Fibroblast of skin of abdomen (primary cell): Measurements from ENCODE around the gene MED26. TPM values are rescaled to one million over a fixed set of nuclear protein-coding genes. Genes with fewer than 3 reads are reported as not detected.
A peak's percentile ranks its signal among the peaks of the same experiment; 100 is the strongest.
"Not testable (repeated sequence)": the region's sequence is repeated elsewhere in the genome, so short reads cannot be mapped to it uniquely, and the experiment has no call there.

Source experiments
- DNase-seq: peaks from one replicate; pipeline ENCODE4 v3.0.0-alpha.2; 2013
- polyA plus RNA-seq, 2 experiments: library from polyadenylated mRNA; unstranded; fragments of 120-200 nt; gene quantifications; one replicate each; pipeline ENCODE4 v1.2.1, GENCODE V29; 2013; ENCODE audit not compliant: insufficient read length in 2 of 2

MED26 gene
- 5.4 TPM for polyA plus RNA-seq (2013, experiment 1 of 2; ENCODE audit: insufficient read length)
- polyA plus RNA-seq (2013, experiment 2 of 2; ENCODE audit: insufficient read length), result 5.7 TPM

DNA sequence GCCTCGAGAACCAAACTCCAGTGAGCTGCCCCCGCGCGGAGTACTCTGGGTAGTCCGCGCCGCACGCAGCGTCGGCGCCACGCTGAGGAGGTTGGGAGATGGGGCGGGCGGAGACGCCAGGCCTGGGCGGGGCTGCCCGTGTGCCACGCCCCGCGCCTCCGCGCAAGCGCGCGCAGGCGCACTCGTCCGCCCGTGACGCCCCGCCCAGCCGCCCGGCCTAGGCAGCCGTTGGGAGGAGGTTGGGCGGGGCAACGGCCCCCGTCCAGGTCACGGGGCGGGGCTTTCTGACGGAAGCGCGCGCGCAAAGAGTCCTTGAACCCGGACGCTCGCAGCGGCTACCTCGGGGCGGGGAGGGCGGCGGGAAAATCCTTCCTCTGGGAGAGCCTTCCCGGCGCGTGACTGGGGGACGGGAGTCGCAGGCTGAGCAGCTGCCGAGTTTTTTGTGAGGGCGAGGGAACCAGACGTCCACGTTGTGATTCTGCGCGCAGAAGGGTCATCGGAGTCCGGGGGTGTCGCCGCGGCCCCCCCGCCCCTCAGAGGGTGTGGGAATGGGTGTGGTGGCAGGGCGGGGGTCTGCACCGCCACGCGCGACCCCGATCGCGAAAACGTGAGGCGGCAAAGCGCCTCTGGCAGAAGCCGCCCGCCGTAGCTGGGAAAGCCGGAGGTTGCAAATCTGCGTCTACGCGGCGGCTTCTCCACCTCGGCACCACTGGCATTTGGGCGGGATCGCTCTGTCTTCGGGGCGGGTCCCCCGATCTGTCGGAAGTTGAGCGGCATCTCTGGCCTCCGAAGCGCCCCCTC lies at the start of gene MED26:
Gene MED26 (minus strand): TSS at position 22 of the 801 bp plus-strand sequence. CDS start 261 bp downstream, outside the sequence.
- DNase-seq, result peak; percentile 94

DNA sequence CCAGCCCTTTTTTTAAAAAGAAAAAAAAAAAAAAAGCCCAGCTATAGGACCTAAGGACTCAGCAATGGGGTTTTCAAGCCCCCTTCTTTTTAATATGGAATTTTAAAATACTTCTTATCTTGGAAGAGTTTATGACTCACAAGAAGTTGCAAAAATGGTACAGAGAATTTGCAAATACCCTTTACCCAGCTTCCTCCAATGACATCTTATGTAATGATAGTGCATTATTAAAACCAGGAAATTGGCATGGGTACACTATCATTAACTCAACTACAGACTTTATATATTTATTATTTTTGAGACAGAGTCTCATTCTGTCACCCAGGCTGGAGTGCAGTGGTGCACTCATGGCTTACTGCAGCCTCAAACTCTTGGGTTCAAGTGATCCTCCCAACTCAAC lies 49.1 kb upstream of the MED26 start:
- DNase-seq, result no peak

- DNase-seq, result no peak
Measured at GRCh38 chr19:16676101-16676798, 48.2 kb upstream of the MED26 start.

GRCh38 chr19:16673839-16674238 lies 45.8 kb upstream of the MED26 start:
- DNase-seq, result not testable (repeated sequence)

DNA sequence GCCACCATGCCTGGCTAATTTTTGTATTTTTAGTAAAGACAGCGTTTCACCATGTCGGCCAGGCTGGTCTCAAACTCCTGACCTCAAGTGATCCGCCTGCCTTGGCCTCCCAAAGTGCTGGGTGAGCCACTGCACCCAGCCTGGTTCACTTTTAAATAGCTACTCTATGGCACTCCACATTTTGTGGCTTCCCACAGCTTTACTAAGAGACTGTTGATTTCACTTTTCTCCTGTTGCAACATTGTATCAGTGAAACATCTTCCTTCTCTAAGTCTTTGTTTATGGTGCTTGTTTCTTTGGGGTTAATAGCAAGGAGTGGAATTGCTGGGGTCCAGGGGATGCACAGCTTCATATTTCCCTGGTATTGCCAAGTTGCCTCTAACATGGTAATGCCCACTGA lies 45.2 kb upstream of the MED26 start:
- no peak for DNase-seq

DNA sequence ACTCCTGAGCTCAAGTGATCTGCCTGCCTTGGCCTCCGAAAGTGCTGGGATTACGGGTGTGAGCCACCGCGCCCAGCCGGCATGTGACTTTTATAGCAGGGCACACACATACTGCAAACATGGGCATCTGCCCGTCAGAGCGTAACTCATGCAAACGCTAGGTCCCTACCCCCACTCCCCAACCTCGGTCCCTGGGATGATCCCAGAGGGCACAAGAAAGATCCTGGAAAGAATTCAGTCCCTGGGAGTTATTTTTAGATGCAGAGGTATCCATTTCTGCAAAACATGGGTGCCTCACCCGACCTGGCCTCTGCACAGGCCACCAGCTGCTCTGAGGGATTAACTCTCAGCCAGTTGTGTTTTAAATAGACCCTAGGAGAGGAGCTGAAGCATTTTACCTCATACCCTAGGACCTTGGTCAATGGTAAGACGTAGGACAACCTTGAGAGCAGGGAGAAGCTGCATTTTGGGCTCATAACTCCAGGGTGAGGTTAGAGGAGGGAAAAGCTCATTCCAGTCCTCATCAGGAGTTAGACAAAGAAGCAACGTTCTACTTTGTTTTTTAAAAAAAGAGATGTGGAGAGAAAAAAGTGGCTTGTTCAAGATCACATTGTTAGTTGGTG lies 43.8 kb upstream of the MED26 start:
- DNase-seq, result no peak

DNA sequence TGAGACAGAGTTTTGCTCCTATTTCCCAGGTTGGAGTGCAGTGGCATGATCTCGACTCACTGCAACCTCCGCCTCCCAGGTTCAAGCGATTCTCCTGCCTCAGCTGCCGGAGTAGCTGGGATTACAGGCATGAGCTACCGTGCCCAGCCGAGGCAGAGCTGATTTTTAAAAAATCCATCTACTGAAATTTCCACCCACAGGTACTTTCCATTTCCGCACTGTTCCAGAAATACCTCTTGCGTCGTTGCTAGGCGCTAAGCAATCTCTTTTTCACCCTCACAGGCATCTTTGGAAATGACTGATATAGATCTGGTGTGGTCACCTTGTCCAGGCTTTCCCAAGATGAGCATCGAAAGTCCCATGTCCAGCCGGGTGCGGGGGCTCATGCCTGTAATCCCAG lies 42.3 kb upstream of the MED26 start:
- DNase-seq, result no peak

DNA sequence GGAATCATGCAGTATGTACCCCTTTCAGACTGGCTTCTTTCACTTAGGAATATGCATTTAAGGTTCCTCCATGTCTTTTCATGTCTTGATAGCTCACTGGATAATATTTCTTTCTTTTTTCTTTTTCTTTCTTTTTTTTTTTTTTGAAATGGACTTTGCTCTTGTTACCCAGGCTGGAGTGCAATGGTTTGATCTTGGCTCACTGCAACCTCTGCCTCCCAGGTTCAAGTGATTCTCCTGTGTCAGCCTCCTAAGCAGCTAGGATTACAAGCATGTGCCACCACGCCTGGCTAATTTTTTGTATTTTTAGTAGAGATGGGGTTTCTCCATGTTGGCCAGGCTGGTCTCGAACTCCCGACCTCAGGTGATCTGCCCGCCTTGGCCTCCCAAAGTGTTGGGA lies 40.7 kb upstream of the MED26 start:
- not testable (repeated sequence) for DNase-seq

DNA sequence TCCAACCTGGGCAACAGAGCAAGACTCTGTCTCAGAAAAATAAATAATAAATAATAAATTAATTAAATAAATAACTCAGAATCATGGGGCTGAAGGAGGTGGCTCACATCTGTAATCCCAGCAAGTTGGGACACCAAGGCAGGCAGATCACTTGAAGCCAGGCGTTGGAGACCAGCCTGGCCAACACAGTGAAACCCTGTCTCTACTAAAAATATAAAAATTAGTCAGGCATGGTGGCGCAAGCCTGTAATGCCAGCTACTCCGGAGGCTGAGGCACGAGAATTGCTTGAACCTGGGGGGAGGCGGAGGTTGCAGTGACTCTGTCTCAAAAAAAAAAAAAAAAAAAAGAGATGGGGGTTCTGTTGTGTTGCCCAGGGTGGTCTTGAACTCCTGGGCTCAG lies 40.2 kb upstream of the MED26 start:
- DNase-seq, result no peak

DNA sequence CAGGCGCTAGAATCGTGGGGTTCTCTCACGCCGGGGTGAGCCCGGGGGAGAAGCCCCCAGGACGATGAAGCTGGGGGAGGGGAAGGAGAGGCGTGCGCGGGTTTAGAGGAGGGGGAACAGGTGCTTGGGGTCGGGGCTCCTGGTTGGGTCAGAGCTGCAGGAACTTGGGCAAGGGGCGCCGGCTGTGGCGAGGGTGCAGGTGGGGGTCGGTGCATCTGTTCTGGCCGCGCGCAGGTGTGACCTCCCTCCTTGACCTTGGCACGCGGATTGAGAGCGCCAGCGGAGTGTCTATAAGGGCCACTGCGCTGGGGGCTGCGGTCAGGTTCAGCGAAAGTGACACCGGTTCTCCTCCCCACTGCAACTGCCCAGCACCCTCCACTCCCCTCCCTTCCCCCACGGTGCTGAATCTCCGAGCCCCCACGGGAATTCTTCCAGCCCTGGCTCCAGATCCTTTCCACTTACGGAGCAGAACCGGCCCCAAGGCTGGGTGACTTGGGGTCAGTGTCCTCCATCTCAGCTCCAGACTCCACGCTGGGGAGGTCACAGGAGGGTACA lies 33.6 kb upstream of the MED26 start:
- no peak for DNase-seq

DNA sequence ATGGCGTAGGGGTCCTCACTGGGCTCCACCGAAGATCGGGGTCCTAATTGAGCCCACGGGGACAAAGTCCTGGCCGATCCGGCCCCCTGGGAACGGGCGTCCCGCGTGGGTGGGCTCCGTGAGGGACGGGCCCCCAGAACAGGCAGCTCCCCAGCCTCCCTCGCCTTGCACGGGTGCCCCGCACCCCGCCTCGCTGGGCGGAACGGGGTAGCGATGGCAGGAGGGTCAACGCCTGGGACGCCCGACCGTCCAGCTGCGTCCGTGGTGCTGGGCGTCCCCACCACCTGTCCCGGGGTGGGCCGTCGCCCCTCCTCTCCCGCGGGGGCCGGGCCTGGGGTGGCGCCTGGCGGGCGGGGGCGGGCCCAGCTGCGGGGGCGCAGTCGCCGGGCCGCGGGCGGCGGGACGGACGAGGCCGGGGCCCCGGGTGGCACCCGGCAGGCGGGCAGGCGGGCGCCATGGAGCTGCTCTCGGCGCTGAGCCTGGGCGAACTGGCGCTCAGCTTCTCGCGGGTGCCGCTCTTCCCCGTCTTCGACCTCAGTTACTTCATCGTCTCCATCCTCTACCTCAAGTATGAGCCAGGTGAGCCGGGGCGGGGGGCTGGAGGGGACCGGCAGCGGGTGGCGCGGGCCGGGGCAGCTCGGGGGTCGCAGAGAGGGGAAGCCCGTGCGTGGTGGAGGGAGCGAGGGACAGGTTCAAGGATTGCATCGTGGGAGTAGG lies 32.9 kb upstream of the MED26 start, which contains the start of gene TMEM38A:
Gene TMEM38A (plus strand): TSS at position 377 of the 717 bp plus-strand sequence. CDS start 79 bp downstream, at position 456.
- DNase-seq, result no peak

DNA sequence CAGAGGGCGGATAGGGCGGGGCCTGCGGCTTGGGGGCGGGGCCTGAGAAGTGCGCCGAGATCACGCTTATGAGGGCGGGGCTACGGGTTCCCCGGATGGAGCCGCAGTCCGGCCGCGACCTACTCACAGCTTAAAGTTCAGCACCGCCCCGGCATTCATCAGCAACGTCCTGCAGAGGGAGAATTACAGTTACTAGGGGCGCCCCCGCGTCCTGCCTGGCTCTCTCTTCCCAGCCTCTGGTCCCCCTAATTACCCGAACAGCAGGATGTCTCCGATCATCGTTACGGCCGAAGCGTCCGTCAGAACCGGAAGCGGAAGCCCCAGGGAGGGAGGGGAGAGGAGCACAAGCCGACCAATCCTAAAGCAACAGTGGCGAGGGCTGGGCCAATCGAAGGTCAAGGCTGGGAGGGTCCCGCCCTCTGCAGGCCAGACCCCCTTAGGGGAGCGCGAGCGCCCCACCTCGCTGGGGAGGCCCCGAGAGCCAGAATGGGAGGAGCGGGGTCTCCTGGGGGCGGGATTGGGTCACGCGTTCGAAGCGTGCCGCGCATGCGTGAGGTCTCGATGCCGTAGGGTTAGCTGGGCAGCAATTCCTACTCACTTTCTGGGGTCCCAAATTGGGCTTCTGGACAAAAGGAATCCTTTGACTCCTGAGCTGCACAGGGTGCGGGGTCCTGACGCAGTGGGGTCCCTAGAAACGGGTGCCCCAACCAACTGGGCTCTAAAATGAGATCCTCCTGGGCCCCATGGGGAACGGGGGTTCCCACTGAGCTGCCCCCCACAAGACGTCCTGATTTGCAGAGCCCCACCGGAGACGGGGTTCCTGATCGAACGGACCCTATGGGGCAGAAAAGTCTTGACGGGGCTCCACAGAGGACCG lies 32.1 kb upstream of the MED26 start, which contains the start of gene SMIM7:
Gene SMIM7 (minus strand): TSS at position 313 of the 877 bp plus-strand sequence. CDS start 34 bp downstream, at position 279.
- DNase-seq, result peak; percentile 99

DNA sequence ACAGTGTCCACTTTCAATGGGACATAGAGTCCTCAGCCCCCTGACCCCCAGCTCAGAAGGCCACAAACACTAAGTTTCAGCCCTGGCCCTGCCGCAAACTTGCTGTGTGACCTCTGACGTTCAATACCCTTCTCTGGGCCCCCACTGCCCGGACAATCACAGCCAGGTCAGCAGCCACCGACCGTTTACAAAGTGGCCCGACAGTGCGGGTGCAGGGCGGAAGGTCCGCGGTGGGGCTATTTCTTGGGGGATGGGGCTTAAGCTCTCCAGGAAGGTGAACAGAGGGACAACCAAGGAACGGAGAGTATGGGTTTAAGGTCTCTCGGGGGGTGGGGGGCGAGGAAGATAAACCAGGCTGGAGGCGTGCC lies 31.4 kb upstream of the MED26 start:
- no peak for DNase-seq

DNA sequence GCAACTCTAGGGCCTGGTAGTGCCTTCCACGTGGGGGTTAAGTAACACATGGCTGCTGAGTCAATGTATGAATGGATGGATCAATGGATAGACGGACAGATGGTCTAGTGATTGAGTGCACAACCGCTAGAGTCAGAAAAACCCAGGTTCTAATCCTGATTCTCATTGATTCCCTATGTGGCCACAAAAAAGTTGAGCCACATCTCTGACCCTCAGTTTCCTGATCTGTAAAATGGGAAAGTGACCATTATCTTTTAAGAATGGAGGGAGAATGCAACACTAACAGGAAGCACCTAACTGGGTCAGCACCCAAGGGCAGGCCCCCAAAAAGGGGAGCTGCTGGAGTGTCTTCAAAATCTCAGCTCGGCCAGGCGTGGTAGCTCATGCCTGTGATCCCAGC lies 29.4 kb upstream of the MED26 start:
- DNase-seq, result no peak

DNA sequence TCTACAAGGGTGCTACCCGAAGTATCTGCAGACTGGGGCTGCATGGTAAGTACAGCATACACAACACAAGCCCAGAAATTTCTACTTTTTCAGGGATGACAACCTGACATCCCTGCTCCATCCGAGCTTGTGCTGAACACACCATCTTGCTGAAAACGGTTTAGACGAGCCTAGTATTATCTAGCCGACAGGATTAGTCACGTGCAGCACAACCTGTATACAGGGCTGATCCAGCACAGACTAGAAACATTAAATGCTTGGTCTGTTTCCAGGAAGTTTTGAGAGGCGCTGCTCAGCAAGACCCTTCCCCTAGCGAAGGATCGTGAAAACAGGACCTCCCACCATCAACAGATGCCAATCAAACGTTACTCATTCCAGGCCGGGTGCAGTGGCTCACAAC lies 27.7 kb upstream of the MED26 start:
- DNase-seq, result no peak

DNA sequence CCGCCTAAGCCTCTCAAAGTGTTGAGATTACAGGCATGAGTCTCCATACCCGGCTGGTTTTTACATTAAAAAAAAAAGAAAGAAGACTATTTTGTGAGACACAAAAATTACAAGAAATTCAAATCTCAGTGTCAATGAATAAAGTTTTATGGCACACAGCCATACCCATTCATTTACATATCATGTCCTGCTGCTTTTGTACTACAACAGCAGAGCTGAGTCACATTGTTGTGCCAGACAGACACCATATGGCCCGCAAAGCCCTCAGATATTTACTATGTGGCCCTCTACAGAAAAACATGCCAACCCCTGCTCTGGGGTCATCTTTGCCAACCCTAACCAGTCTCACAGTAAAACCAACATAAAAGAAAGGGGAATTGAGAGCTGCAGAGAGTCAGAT lies 26.6 kb upstream of the MED26 start:
- DNase-seq, result no peak

- DNase-seq, result no peak
Measured at GRCh38 chr19:16654140-16654539, 26.1 kb upstream of the MED26 start.

- no peak for DNase-seq
Measured at GRCh38 chr19:16652854-16653253, 24.9 kb upstream of the MED26 start.

DNA sequence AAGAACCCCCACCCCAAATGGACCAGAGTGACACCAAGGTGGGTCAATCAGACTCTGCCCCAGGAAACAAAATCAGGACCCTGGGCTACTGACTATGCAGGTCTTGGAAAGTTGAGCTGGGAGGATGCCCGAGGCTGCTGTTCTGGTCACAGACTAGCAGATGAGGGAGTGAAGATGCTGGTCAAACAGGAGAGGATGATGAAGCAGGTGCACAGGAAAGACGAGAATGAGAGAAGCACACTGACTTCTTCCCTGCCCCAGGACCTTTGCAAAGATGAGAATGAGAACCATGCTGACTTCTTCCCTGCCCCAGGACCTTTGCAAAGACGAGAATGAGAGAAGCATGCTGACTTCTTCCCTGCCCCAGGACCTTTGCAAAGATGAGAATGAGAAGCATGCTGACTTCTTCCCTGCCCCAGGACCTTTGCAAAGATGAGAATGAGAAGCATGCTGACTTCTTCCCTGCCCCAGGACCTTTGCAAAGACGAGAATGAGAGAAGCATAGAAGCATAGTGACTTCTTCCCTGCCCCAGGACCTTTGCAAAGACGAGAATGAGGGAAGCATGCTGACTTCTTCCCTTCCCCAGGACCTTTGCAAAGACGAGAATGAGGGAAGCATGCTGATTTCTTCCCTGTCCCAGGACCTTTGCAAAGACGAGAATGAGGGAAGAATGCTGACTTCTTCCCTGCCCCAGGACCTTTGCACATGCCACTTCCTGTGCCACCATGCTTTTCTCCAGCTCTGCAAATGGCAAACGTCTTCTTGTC lies 23.6 kb upstream of the MED26 start:
- DNase-seq, result not testable (repeated sequence)

DNA sequence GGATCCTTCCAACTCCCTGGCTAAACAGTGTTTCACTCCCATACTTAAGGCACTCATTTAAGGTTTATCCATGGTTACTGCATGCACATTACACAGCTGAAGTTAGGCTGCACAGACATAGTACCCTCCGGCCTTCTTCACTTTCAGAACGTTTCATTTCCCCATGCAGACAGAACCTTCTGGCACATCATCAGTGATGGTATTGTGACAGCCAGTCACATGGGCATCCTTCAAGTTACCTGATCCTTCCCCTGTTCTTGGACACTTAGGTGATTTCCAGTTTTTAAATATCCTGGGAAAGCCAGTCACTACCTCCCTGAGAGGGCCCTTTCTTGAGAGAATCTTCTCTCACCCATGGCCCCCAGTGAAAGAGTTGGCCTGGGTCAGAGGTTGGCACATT lies 22.8 kb upstream of the MED26 start:
- no peak for DNase-seq
